Measurements from ENCODE around the gene CDC14A. TPM values are rescaled to one million over a fixed set of nuclear protein-coding genes. Genes with fewer than 3 reads are reported as not detected.

The CDC14A gene
- total and polyA plus RNA-seq, 2 experiments from 2014 or later = 7.3 to 14.5 TPM

- no peaks in the 10 kb centered on the region for H3K9me2 ChIP-seq (replicated peaks; ENCODE audit: insufficient read depth)
- DNase-seq (ENCODE audit: low spot score) = no peak
- H3K4me3 ChIP-seq = no peak overlapping the region
- TF ChIP-seq EZH2 (IDR thresholded peaks at IDR 0.05; ENCODE audit: borderline replicate concordance) (no peak), EZH2phosphoT487 (IDR thresholded peaks at IDR 0.05; ENCODE audit: low read depth, severe bottlenecking, unreplicated experiment) (no peak), CTCF (IDR thresholded peaks at IDR 0.05; ENCODE audit: poor library complexity) (no peak)
- WGBS (ENCODE audit: low lambda C conversion rate, missing lambda C conversion rate) = 96% methylated on average over 5 of the region's 5 CpGs
- no peaks in the 10 kb centered on the region for H3K27me3 ChIP-seq
- no peaks in the 10 kb centered on the region for H3K79me2 ChIP-seq
- H3K4me2 ChIP-seq = no peak overlapping the region
- H3K36me3 ChIP-seq (replicated peaks; ENCODE audit: insufficient read depth, low read depth) = no peaks in the 10 kb centered on the region
- no peak overlapping the region for H2AFZ ChIP-seq
- H4K20me1 ChIP-seq (ENCODE audit: insufficient read depth, poor library complexity, severe bottlenecking) = no peaks in the 10 kb centered on the region
- no peak overlapping the region for H3K27ac ChIP-seq
- H3K9me3 ChIP-seq (ENCODE audit: low read depth) = no peaks in the 10 kb centered on the region
- peaks cover 9% of the 10 kb centered on the region for H3K4me1 ChIP-seq (ENCODE audit: insufficient read depth)
These were observed 130.4 kb downstream of the CDC14A start for GRCh38 chr1:100482748-100483147.

GRCh38 chr1:100483230-100483629 is 130.9 kb downstream of the CDC14A start:
- H3K4me3 ChIP-seq = no peak overlapping the region
- H2AFZ ChIP-seq = no peak overlapping the region
- no peaks in the 10 kb centered on the region for H3K9me3 ChIP-seq (ENCODE audit: low read depth)
- peaks cover 9% of the 10 kb centered on the region for H3K4me1 ChIP-seq (ENCODE audit: insufficient read depth)
- no peaks in the 10 kb centered on the region for H3K79me2 ChIP-seq
- no peaks in the 10 kb centered on the region for H3K9me2 ChIP-seq (replicated peaks; ENCODE audit: insufficient read depth)
- H3K27ac ChIP-seq = no peak overlapping the region
- no peak for DNase-seq (ENCODE audit: low spot score)
- 84% methylated on average over 3 of the region's 3 CpGs for WGBS (ENCODE audit: low lambda C conversion rate, missing lambda C conversion rate)
- H4K20me1 ChIP-seq (ENCODE audit: insufficient read depth, poor library complexity, severe bottlenecking) = no peaks in the 10 kb centered on the region
- no peak overlapping the region for H3K4me2 ChIP-seq
- no peaks in the 10 kb centered on the region for H3K27me3 ChIP-seq
- TF ChIP-seq CTCF (IDR thresholded peaks at IDR 0.05; ENCODE audit: poor library complexity) (no peak), EZH2phosphoT487 (IDR thresholded peaks at IDR 0.05; ENCODE audit: low read depth, severe bottlenecking, unreplicated experiment) (no peak), EZH2 (IDR thresholded peaks at IDR 0.05; ENCODE audit: borderline replicate concordance) (no peak)
- no peaks in the 10 kb centered on the region for H3K36me3 ChIP-seq (replicated peaks; ENCODE audit: insufficient read depth, low read depth)

GRCh38 chr1:100485855-100486258 is 133.6 kb downstream of the CDC14A start:
- H3K4me2 ChIP-seq = no peak overlapping the region
- no peak for TF ChIP-seq CTCF (IDR thresholded peaks at IDR 0.05; ENCODE audit: poor library complexity)
- peak; percentile 38 for TF ChIP-seq EZH2phosphoT487 (IDR thresholded peaks at IDR 0.05; ENCODE audit: low read depth, severe bottlenecking, unreplicated experiment)
- WGBS (ENCODE audit: low lambda C conversion rate, missing lambda C conversion rate) = 69% methylated on average over 2 of the region's 2 CpGs

More at GRCh38 chr1:100485855-100486258, 133.6 kb downstream of the CDC14A start:
- Histone ChIP-seq H3K27me3 (no peaks in the 10 kb centered on the region), H3K79me2 (no peaks in the 10 kb centered on the region), H4K20me1 (ENCODE audit: insufficient read depth, poor library complexity, severe bottlenecking) (no peaks in the 10 kb centered on the region), H3K9me2 (replicated peaks; ENCODE audit: insufficient read depth) (no peaks in the 10 kb centered on the region), H3K9me3 (ENCODE audit: low read depth) (no peaks in the 10 kb centered on the region), H3K4me3 (no peak overlapping the region), H2AFZ (no peak overlapping the region), H3K27ac (no peak overlapping the region), H3K4me1 (ENCODE audit: insufficient read depth) (peaks cover 9% of the 10 kb centered on the region), H3K36me3 (replicated peaks; ENCODE audit: insufficient read depth, low read depth) (no peaks in the 10 kb centered on the region)
- peak; percentile 16 for DNase-seq (ENCODE audit: low spot score)

All from hepatocyte (in vitro differentiated cells).